C4-2B (cell line): ENCODE measurements around the gene UBR4.

Experiments used
- H3K27ac ChIP-seq: fragments of 450-650 bp; 2 replicates; pipeline ENCODE4 v1.5.1; 2017
- ZFX ChIP-seq: fragments of 450-650 bp; IDR thresholded peaks from 2 replicates; pipeline ENCODE4 v1.6.1; 2017
- TF ChIP-seq, protein P1 (sequence below): fragments of 450-650 bp; conservative IDR thresholded peaks from 2 replicates; pipeline ENCODE4 v1.5.1; 2017; ENCODE audit warnings: mild to moderate bottlenecking

Gene UBR4

DNA sequence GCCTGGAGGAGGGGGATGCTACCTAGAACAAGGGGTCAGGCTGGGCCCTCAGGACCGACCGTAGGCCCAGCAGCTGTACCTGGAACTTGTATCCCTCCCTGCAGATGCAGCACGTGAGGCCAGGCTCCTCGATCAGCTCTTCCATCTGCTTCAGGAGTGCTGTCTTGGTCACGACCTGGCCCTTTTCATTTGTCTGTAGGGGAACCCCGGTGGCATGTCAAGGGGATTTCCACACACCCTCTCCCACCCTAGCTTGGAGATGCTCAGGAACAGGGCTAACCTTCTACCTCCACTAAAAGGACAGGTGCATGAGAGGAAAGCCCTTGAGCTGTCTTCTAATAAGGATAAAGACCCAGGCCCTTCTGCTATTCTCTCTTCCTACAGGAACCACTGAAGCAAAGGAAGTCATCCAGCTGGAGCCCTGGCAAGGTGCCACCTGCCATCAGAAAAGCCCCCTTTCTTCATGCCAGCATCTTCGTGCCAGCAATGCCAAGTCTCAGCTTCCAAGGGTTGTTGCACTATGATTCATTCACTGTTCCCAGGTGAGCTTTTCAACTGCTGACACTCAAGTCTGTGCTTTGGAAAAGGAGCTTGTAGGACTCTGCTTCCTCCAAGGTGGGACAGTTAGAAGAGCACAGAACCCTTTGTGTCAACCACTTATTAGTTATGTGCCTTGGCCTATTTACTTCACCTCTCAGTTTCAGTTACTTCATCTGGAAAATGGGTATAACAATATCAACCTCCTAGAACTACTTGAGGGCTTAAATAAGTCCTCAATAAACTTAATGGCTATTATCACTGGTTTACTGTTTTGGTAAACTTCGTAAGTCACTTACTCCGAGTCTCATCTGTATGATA lies 122.1 kb downstream of the UBR4 start:
- peak overlapping the region; percentile 41 for H3K27ac ChIP-seq
- no peak for TF ChIP-seq ZFX
- TF ChIP-seq, protein P1, sequence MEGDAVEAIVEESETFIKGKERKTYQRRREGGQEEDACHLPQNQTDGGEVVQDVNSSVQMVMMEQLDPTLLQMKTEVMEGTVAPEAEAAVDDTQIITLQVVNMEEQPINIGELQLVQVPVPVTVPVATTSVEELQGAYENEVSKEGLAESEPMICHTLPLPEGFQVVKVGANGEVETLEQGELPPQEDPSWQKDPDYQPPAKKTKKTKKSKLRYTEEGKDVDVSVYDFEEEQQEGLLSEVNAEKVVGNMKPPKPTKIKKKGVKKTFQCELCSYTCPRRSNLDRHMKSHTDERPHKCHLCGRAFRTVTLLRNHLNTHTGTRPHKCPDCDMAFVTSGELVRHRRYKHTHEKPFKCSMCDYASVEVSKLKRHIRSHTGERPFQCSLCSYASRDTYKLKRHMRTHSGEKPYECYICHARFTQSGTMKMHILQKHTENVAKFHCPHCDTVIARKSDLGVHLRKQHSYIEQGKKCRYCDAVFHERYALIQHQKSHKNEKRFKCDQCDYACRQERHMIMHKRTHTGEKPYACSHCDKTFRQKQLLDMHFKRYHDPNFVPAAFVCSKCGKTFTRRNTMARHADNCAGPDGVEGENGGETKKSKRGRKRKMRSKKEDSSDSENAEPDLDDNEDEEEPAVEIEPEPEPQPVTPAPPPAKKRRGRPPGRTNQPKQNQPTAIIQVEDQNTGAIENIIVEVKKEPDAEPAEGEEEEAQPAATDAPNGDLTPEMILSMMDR, result no peak

- peak overlapping the region; percentile 41 for H3K27ac ChIP-seq
- no peak for TF ChIP-seq ZFX
- TF ChIP-seq, protein P1, result no peak
Observed at GRCh38 chr1:19087017-19087736, 122.9 kb downstream of the UBR4 start.

- peak overlapping the region; percentile 35 for H3K27ac ChIP-seq
- TF ChIP-seq, protein P1, result no peak
- TF ChIP-seq ZFX, result no peak
Observed at GRCh38 chr1:19086176-19086875, 123.7 kb downstream of the UBR4 start.

- no peak for TF ChIP-seq ZFX
- TF ChIP-seq, protein P1, result no peak
- no peak overlapping the region for H3K27ac ChIP-seq
Observed at GRCh38 chr1:19084206-19084738, 125.8 kb downstream of the UBR4 start.

DNA sequence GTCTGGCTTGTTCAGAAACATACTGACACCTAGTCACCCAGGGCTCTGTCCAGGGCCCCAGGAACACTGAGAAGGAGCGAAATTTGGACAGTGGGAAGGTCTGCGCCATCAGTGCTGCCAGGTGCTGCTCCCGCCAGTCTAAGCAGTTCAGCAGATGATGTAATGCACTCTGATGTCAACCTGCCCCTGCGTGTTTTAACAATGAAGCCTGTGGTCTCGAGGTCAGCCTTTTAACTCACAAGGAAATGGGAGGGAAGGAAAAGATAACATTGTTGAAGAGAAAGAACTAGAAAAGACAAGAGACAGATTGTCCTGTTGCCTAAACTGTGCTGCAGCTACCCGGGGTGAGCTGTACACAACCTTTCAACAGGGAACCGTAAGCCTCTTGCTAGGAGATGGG lies 127.0 kb downstream of the UBR4 start:
- H3K27ac ChIP-seq, result no peak overlapping the region

DNA sequence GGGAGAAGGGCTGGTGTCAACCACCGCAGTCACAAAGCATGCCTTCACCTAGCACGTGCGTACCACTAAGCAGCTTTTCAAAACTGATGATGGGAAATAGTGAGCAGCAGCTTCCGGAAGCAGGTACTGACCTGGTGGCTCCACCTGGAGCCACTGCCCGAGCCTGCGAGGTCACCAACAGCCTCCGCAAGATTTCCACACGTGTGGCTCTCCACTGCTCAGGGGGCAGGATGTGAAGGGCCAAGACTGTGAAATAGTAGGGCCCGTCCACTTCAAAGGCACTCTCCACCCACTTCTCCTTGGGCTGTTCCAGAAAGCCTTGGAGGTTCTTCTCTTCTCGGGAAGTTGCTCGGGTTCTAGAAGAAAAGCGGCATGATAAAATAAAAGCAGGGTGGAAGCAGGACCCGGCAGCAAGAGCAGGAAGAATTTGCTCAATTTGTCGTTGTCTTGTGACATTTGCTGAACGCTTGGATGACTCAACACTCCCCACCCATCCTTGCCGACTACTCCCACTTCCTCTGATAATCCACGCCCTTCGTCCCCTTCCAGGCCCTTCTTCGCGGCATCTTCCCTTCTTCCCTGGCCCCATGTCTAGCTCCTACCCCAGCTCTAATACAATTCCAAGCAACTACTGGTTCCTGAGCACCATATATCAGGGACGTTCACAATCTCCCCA lies 128.7 kb downstream of the UBR4 start:
- H3K27ac ChIP-seq, result no peak overlapping the region

More for the DNA sequence above, 127.0 kb downstream of the UBR4 start:
- TF ChIP-seq, protein P1, result no peak
- no peak for TF ChIP-seq ZFX

More for the DNA sequence above, 128.7 kb downstream of the UBR4 start:
- TF ChIP-seq ZFX, result no peak
- TF ChIP-seq, protein P1, result no peak
